Measurements from ENCODE around the gene RPS26. TPM values are rescaled to one million over a fixed set of nuclear protein-coding genes. Genes with fewer than 3 reads are reported as not detected.

Gene RPS26
- polyA plus RNA-seq, 2 of the 4 experiments (the other 2 are of a cell fraction) = 524 to 779 TPM

DNA sequence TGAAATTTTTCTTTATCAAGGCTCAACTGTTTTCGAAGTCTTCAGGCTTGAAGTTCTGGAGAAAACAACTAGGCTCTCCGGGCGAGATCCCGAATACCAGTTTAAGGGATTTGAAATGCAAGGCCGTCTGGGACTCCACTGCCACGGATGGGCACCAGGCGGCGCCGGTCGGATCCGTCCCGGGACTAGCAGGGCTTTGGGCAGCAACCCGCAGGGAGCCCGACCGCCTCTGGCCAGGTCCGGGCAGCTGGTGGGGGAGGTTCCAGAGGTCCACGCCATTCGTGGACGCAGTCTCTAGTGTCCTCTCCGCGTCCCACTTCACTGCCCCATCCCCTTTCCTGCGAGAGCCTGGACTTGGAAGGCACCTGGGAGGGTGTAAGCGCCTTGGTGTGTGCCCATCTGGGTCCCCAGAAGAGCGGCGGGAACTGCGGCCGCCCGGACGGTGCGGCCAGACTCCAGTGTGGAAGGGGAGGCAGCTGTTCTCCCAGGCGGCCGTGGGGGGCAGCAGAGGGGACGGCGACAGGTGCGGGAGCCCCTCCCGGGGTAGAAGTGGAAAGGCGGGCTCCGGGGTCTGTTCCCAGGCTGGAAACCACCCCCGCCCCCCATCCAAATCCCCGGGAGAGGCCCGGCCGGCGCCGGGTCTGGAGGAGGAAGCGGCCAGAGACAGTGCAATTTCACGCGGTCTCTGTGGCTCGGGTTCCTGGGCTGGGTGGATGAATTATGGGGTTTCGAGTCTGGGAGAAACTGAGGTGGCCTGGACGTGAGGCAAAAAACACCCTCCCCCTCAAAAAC lies 37.4 kb downstream of the RPS26 start:
- peak overlapping the region; percentile 73 for H3K4me3 ChIP-seq
- POLR2A ChIA-PET = interaction anchor here (0.6 to 2.7 kb wide), 5 partner anchors 23 to 38 kb away, joined by 3 to 33 read pairs (median 7); partner anchors contain the start of genes PA2G4, RPL41 and ZC3H10
- CTCF ChIA-PET = interaction anchor here (0.5 to 2.3 kb wide), 29 partner anchors 9 to 1849 kb away, joined by 3 to 20 read pairs (median 5); partner anchors contain the start of genes PA2G4 and ZC3H10
- peak overlapping the region; percentile 94 for H3K4me2 ChIP-seq
- peak; percentile 92 to 95 for DNase-seq (ENCODE audit: low read depth in 1 of 2, low spot score in 1 of 2)
- FAIRE-seq = no peak
- H3K27ac ChIP-seq = peak overlapping the region; percentile 87 to 96
- peak; percentile 89 to 92 for ATAC-seq
- peaks cover 30% of the 10 kb centered on the region for H3K4me1 ChIP-seq
- no peaks in the 10 kb centered on the region for H3K9me3 ChIP-seq
- WGBS (ENCODE audit: missing lambda C conversion rate) = 2% methylated on average over 28 of the region's 50 CpGs
- TF ChIP-seq ESRRA (IDR thresholded peaks at IDR 0.05; ENCODE audit: borderline replicate concordance, low read length) (no peak), NPAS2 (CRISPR knock-in tag; IDR thresholded peaks at IDR 0.05; ENCODE audit: borderline replicate concordance) (no peak), FOXS1 (CRISPR knock-in tag; IDR thresholded peaks at IDR 0.05) (no peak), HOXB13 (CRISPR knock-in tag; IDR thresholded peaks at IDR 0.05; ENCODE audit: low read depth) (no peak), BHLHE40 (IDR thresholded peaks at IDR 0.05; ENCODE audit: low read depth, low read length) (no peak), NFE2L2 (conservative IDR thresholded peaks at IDR 0.05; ENCODE audit: low read length) (no peak), HDAC2 (IDR thresholded peaks at IDR 0.05) (no peak), RFX5 (IDR thresholded peaks at IDR 0.05) (no peak), RCOR1 (IDR thresholded peaks at IDR 0.05; ENCODE audit: low read depth, low read length) (no peak), KDM5A (IDR thresholded peaks at IDR 0.05) (no peak), HOXB5 (CRISPR knock-in tag; IDR thresholded peaks at IDR 0.05) (0 out of 2 replicates have a peak, but pooled peaks have one; percentile 62), MAZ (IDR thresholded peaks at IDR 0.05; ENCODE audit: borderline replicate concordance, low read depth, low read length) (no peak), GATA3 (IDR thresholded peaks at IDR 0.05; ENCODE audit: borderline replicate concordance) (no peak), SREBF2 (IDR thresholded peaks at IDR 0.05) (no peak), FOSL2 (IDR thresholded peaks at IDR 0.05) (no peak), FOSL2 (CRISPR knock-in tag; IDR thresholded peaks at IDR 0.05) (no peak), ZC3H11A (IDR thresholded peaks at IDR 0.05) (no peak), RAD21 (conservative IDR thresholded peaks at IDR 0.05 in 1 of 2, IDR thresholded peaks at IDR 0.05 in 1 of 2) (peak; percentile 51 to 58), EHF (CRISPR knock-in tag; IDR thresholded peaks at IDR 0.05) (no peak), ZNF302 (CRISPR knock-in tag; IDR thresholded peaks at IDR 0.05) (no peak), PHF8 (IDR thresholded peaks at IDR 0.05; ENCODE audit: borderline replicate concordance, low read depth) (peak; percentile 68), CBX8 (IDR thresholded peaks at IDR 0.05) (no peak), MYC (IDR thresholded peaks at IDR 0.05; ENCODE audit: borderline replicate concordance, low read length) (no peak), TFCP2L1 (CRISPR knock-in tag; IDR thresholded peaks at IDR 0.05) (0 out of 2 replicates have a peak, but pooled peaks have one; percentile 35), HOXA7 (CRISPR knock-in tag; IDR thresholded peaks at IDR 0.05) (no peak), NR3C1 (IDR thresholded peaks at IDR 0.05) (no peak), JUNB (IDR thresholded peaks at IDR 0.05) (no peak), MAFK (IDR thresholded peaks at IDR 0.05; ENCODE audit: partially characterized antibody) (no peak), EP300 (IDR thresholded peaks at IDR 0.05) (no peak)
- TF ChIP-seq, protein P1, sequence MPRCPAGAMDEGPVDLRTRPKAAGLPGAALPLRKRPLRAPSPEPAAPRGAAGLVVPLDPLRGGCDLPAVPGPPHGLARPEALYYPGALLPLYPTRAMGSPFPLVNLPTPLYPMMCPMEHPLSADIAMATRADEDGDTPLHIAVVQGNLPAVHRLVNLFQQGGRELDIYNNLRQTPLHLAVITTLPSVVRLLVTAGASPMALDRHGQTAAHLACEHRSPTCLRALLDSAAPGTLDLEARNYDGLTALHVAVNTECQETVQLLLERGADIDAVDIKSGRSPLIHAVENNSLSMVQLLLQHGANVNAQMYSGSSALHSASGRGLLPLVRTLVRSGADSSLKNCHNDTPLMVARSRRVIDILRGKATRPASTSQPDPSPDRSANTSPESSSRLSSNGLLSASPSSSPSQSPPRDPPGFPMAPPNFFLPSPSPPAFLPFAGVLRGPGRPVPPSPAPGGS (IDR thresholded peaks at IDR 0.05) = peak; percentile 48; the same call in 1 of the 3 replicates
- TF ChIP-seq, protein P2, sequence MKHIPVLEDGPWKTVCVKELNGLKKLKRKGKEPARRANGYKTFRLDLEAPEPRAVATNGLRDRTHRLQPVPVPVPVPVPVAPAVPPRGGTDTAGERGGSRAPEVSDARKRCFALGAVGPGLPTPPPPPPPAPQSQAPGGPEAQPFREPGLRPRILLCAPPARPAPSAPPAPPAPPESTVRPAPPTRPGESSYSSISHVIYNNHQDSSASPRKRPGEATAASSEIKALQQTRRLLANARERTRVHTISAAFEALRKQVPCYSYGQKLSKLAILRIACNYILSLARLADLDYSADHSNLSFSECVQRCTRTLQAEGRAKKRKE (CRISPR knock-in tag; IDR thresholded peaks at IDR 0.05; ENCODE audit: low read depth) = no peak
- TF ChIP-seq, protein P3, sequence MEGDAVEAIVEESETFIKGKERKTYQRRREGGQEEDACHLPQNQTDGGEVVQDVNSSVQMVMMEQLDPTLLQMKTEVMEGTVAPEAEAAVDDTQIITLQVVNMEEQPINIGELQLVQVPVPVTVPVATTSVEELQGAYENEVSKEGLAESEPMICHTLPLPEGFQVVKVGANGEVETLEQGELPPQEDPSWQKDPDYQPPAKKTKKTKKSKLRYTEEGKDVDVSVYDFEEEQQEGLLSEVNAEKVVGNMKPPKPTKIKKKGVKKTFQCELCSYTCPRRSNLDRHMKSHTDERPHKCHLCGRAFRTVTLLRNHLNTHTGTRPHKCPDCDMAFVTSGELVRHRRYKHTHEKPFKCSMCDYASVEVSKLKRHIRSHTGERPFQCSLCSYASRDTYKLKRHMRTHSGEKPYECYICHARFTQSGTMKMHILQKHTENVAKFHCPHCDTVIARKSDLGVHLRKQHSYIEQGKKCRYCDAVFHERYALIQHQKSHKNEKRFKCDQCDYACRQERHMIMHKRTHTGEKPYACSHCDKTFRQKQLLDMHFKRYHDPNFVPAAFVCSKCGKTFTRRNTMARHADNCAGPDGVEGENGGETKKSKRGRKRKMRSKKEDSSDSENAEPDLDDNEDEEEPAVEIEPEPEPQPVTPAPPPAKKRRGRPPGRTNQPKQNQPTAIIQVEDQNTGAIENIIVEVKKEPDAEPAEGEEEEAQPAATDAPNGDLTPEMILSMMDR (IDR thresholded peaks at IDR 0.05) = peak; percentile 63
- TF ChIP-seq, protein P4, sequence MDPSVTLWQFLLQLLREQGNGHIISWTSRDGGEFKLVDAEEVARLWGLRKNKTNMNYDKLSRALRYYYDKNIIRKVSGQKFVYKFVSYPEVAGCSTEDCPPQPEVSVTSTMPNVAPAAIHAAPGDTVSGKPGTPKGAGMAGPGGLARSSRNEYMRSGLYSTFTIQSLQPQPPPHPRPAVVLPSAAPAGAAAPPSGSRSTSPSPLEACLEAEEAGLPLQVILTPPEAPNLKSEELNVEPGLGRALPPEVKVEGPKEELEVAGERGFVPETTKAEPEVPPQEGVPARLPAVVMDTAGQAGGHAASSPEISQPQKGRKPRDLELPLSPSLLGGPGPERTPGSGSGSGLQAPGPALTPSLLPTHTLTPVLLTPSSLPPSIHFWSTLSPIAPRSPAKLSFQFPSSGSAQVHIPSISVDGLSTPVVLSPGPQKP (IDR thresholded peaks at IDR 0.05; ENCODE audit: low read depth, low read length) = no peak
- TF ChIP-seq, protein P5, sequence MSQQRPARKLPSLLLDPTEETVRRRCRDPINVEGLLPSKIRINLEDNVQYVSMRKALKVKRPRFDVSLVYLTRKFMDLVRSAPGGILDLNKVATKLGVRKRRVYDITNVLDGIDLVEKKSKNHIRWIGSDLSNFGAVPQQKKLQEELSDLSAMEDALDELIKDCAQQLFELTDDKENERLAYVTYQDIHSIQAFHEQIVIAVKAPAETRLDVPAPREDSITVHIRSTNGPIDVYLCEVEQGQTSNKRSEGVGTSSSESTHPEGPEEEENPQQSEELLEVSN (IDR thresholded peaks at IDR 0.05; ENCODE audit: borderline replicate concordance, low read depth) = no peak
- TF ChIP-seq, protein P6, sequence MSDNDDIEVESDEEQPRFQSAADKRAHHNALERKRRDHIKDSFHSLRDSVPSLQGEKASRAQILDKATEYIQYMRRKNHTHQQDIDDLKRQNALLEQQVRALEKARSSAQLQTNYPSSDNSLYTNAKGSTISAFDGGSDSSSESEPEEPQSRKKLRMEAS (IDR thresholded peaks at IDR 0.05) = peak; percentile 69; the same call in 1 of the 2 replicates
- TF ChIP-seq, protein P7, sequence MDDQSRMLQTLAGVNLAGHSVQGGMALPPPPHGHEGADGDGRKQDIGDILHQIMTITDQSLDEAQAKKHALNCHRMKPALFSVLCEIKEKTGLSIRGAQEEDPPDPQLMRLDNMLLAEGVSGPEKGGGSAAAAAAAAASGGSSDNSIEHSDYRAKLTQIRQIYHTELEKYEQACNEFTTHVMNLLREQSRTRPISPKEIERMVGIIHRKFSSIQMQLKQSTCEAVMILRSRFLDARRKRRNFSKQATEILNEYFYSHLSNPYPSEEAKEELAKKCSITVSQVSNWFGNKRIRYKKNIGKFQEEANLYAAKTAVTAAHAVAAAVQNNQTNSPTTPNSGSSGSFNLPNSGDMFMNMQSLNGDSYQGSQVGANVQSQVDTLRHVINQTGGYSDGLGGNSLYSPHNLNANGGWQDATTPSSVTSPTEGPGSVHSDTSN (IDR thresholded peaks at IDR 0.05) = no peak
